ENCODE measurements around the gene TUFM.

TUFM gene

DNA sequence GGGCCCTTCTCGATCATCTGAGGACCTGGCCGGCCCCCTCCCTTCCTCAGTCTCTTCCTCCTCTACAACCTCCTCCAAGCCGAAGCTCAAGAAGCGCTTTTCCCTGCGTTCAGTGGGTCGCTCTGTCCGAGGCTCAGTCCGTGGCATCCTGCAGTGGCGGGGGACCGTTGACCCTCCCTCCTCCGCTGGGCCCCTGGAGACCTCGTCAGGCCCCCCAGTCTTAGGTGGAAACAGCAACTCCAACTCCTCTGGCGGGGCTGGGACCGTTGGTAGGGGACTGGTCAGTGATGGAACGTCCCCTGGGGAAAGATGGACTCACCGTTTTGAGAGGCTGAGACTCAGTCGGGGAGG, 20.3 kb upstream of the TUFM start:
- DNase-seq (ENCODE audit: low read depth, low spot score) = no peak
- H3K4me3 ChIP-seq (ENCODE audit: low read depth, low read length) = no peak overlapping the region
- in situ Hi-C loops (cut with HindIII; ENCODE audit: low sequenced_read_pairs) = no loop called here
- TF ChIP-seq, protein P1, sequence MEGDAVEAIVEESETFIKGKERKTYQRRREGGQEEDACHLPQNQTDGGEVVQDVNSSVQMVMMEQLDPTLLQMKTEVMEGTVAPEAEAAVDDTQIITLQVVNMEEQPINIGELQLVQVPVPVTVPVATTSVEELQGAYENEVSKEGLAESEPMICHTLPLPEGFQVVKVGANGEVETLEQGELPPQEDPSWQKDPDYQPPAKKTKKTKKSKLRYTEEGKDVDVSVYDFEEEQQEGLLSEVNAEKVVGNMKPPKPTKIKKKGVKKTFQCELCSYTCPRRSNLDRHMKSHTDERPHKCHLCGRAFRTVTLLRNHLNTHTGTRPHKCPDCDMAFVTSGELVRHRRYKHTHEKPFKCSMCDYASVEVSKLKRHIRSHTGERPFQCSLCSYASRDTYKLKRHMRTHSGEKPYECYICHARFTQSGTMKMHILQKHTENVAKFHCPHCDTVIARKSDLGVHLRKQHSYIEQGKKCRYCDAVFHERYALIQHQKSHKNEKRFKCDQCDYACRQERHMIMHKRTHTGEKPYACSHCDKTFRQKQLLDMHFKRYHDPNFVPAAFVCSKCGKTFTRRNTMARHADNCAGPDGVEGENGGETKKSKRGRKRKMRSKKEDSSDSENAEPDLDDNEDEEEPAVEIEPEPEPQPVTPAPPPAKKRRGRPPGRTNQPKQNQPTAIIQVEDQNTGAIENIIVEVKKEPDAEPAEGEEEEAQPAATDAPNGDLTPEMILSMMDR (IDR thresholded peaks at IDR 0.05; ENCODE audit: low read depth, low read length) = no peak

DNA sequence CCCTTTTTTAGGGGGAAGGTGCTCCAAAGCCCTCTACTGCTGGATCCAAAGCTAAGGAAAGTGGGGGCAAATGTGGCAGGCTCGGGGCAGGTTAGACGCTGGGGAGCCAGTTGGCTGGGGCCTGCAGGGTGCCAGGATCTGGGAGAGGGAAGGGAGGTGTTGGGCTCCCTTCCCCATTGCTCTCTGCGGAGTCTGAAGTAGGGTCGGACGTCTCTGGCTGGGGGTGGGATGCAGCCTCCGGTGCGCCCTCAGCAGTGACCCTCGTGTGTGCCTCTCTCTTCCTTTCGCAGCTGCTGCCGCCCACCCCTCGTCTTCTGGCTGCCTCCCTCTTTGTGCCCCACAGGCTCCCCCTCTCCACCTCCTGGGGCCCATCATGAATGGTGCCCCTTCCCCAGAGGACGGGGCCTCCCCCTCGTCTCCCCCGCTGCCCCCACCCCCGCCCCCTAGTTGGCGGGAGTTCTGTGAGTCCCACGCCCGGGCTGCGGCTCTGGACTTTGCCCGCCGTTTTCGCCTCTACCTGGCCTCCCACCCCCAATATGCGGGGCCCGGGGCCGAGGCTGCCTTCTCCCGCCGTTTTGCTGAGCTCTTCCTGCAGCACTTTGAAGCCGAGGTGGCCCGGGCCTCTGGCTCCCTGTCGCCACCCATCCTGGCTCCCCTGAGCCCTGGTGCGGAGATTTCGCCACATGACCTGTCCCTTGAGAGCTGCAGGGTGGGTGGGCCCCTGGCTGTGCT, 19.7 kb upstream of the TUFM start:
- in situ Hi-C loops (cut with HindIII; ENCODE audit: low sequenced_read_pairs) = no loop called here
- no peak for DNase-seq (ENCODE audit: low read depth, low spot score)
- no peak overlapping the region for H3K4me3 ChIP-seq (ENCODE audit: low read depth, low read length)
- TF ChIP-seq, protein P1 (IDR thresholded peaks at IDR 0.05; ENCODE audit: low read depth, low read length) = no peak

- in situ Hi-C loops (cut with HindIII; ENCODE audit: low sequenced_read_pairs) = no loop called here
- no peak for DNase-seq (ENCODE audit: low read depth, low spot score)
- peak overlapping the region; percentile 64 for H3K4me3 ChIP-seq (ENCODE audit: low read depth, low read length)
- TF ChIP-seq, protein P1 (IDR thresholded peaks at IDR 0.05; ENCODE audit: low read depth, low read length) = no peak
Measured at GRCh38 chr16:28865001-28865688, 19.0 kb upstream of the TUFM start.

- in situ Hi-C loops (cut with HindIII; ENCODE audit: low sequenced_read_pairs) = no loop called here
- DNase-seq (ENCODE audit: low read depth, low spot score) = peak; percentile 48
Measured at GRCh38 chr16:28863929-28864793, 18.0 kb upstream of the TUFM start.

DNA sequence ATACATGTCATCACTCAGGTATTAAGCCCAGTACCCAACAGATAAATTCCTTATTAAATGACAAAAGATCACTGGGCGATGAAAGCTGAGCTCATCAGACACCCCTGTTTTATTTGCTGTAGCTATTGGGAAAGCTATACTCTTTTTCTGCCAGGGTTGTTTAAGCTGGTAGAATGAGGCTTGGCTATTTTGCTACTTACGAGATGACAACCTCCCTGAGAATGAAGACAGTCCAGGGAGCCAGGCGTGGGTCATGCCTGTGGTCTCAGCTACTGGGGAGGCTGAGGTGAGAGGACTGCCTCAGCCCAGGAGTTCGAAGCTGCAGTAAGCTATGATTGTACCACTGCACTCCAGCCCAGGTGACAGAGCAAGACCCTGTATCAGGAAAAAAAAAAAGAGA, 13.2 kb upstream of the TUFM start:
- in situ Hi-C loops (cut with HindIII; ENCODE audit: low sequenced_read_pairs) = no loop called here
- no peak for DNase-seq (ENCODE audit: low read depth, low spot score)
- H3K4me3 ChIP-seq (ENCODE audit: low read depth, low read length) = no peak overlapping the region
- TF ChIP-seq, protein P1 (IDR thresholded peaks at IDR 0.05; ENCODE audit: low read depth, low read length) = no peak

More at GRCh38 chr16:28863929-28864793, 18.0 kb upstream of the TUFM start:
- peak overlapping the region; percentile 64 for H3K4me3 ChIP-seq (ENCODE audit: low read depth, low read length)
- TF ChIP-seq, protein P1 (IDR thresholded peaks at IDR 0.05; ENCODE audit: low read depth, low read length) = no peak

- TF ChIP-seq, protein P1 (IDR thresholded peaks at IDR 0.05; ENCODE audit: low read depth, low read length) = no peak
- no peak overlapping the region for H3K4me3 ChIP-seq (ENCODE audit: low read depth, low read length)
- DNase-seq (ENCODE audit: low read depth, low spot score) = no peak
- in situ Hi-C loops (cut with HindIII; ENCODE audit: low sequenced_read_pairs) = no loop called here
Measured at GRCh38 chr16:28858421-28858820, 12.3 kb upstream of the TUFM start.

All from astrocyte of the spinal cord (primary cell).